Right lobe of liver (tissue), 6 donors: ENCODE measurements around the gene SUGCT. TPM values are rescaled to one million over a fixed set of nuclear protein-coding genes. Genes with fewer than 3 reads are reported as not detected.

Experiments
- ATAC-seq, 4 donors: fragments of 200-7000 bp; cut with Tn5 transposase; one replicate each; pipeline ENCODE4 v1.9.1; 2020; ENCODE audit warnings: mild to moderate bottlenecking in 4 of 4, moderate library complexity in 4 of 4
- DNase-seq, 3 donors: peaks; one replicate each; pipeline ENCODE4 v3.0.0-alpha.2; 2020
- H3K27ac ChIP-seq, 3 donors: fragments of 200-600 bp; one replicate each; pipeline ENCODE4 v1.8.0; 2022
- H3K27me3 ChIP-seq, 2 donors: fragments of 200-600 bp; one replicate each; pipeline ENCODE4 v1.8.0; 2022
- H3K36me3 ChIP-seq, 4 donors: fragments of 200-600 bp; sonication (generic) in 1 of 4; one replicate each; pipeline versions ENCODE4 v1.5.1 to v1.8.0; 2017 to 2022; ENCODE audit warnings: control low read depth in 1 of 4
- H3K4me1 ChIP-seq, 4 donors: fragments of 200-600 bp; sonication (generic) in 1 of 4; one replicate each; pipeline versions ENCODE4 v1.5.1 to v1.8.0; 2017 to 2022; ENCODE audit warnings: control low read depth in 1 of 4
- H3K4me3 ChIP-seq, 3 donors: fragments of 200-600 bp; one replicate each; pipeline ENCODE4 v1.8.0; 2022
- H3K9me3 ChIP-seq, 4 donors: fragments of 200-600 bp; sonication (generic) in 1 of 4; one replicate each; pipeline versions ENCODE4 v1.5.1 to v1.8.0; 2017 to 2022; ENCODE audit warnings: control low read depth in 1 of 4
- CTCF ChIP-seq, 4 donors: fragments of 200-600 bp in 3 of 4; fragments of 450-650 bp in 1 of 4; IDR thresholded peaks; one replicate each; pipeline versions ENCODE4 v1.5.1 to v1.8.0; 2016 to 2022; ENCODE audit warnings: antibody characterized with exemption in 4 of 4, mild to moderate bottlenecking in 2 of 4
- POLR2A ChIP-seq: fragments of 450-650 bp; IDR thresholded peaks from one replicate; pipeline ENCODE4 v1.6.1; 2017; ENCODE audit warnings: antibody characterized with exemption, mild to moderate bottlenecking
- WGBS: methylation state at CpG from one replicate; pipeline ENCODE4 v1.1.6; 2018; ENCODE audit warnings: low coverage, low lambda C conversion rate; ENCODE audit not compliant: insufficient coverage; ENCODE audit errors: missing lambda C conversion rate; 5-methylcytosine and 5-hydroxymethylcytosine counted together
- intact Hi-C, 2 donors: fragments of 100-400 bp; cut with DNase I; formaldehyde crosslinking; loops; one replicate each; pipeline versions ENCODE4 v1.11.2 to v1.14.1; 2022
- total RNA-seq, 6 experiments: library from RNA; depleted of rRNA in 2 of 6; stranded (reverse); fragments of >200 nt in 2 of 6; fragmentation: NEBNext Ultra II Directional in 3 of 6; extraction: Animal tissue kit (Norgen Biotek cat#: 25700) in 3 of 6; gene quantifications; one replicate each; pipeline versions ENCODE4 v1.1.0 to v1.2.4, GENCODE V29; 2016 to 2023
- donor health status: DM: no; HTN: yes; CAD: no.
- donor health status: DM: no; HTN: no; CAD: no.
- donor health status: DM: no; HTN: no; CAD: no.
- donor health status: DM: no; HTN: yes; CAD: no.
- donor health status: DM: no; HTN: yes; CAD: no.

Gene SUGCT
- total RNA-seq, 6 experiments from 2014 or later: 10.1 to 21.0 (median 14.2) TPM

- Histone ChIP-seq H3K27ac (no peak overlapping the region), H3K4me3 (no peak overlapping the region), H3K4me1 (no peaks in the 10 kb centered on the region), H3K9me3 (no peaks in the 10 kb centered on the region), H3K36me3 (no peaks in the 10 kb centered on the region), H3K27me3 (no peaks in the 10 kb centered on the region)
- 94% methylated on average over 2 of the region's 2 CpGs for WGBS
- no peak for TF ChIP-seq CTCF (IDR thresholded peaks at IDR 0.05)
- TF ChIP-seq POLR2A: no peak
- ATAC-seq: no peak
- intact Hi-C loops: no loop called here
- DNase-seq: no peak
Observed at GRCh38 chr7:40429826-40430225, 295.0 kb downstream of the SUGCT start.

- no peaks in the 10 kb centered on the region for H3K27me3 ChIP-seq
- DNase-seq: no peak
- H3K4me3 ChIP-seq: no peak overlapping the region
- TF ChIP-seq POLR2A: no peak
- 100% methylated on average over 2 of the region's 2 CpGs for WGBS
- intact Hi-C loops: no loop called here
- H3K4me1 ChIP-seq: peaks cover 0 to 5% (median 0%) of the 10 kb centered on the region in 4 donors
- no peak overlapping the region for H3K27ac ChIP-seq
- no peaks in the 10 kb centered on the region for H3K9me3 ChIP-seq
- no peaks in the 10 kb centered on the region for H3K36me3 ChIP-seq
- no peak for ATAC-seq
Observed at GRCh38 chr7:40432046-40432445, 297.2 kb downstream of the SUGCT start.

- peaks cover 0 to 12% (median 0%) of the 10 kb centered on the region in 4 donors for H3K4me1 ChIP-seq
- intact Hi-C loops: no loop called here
- DNase-seq (no peak), ATAC-seq (no peak)
- no peaks in the 10 kb centered on the region for H3K36me3 ChIP-seq
- no peaks in the 10 kb centered on the region for H3K27me3 ChIP-seq
- H3K27ac ChIP-seq: peak overlapping the region in 1 of 3 donors; percentile 6
- WGBS: 79% methylated on average over 1 of the region's 1 CpG
- no peaks in the 10 kb centered on the region for H3K9me3 ChIP-seq
- no peak overlapping the region for H3K4me3 ChIP-seq
- TF ChIP-seq POLR2A (no peak), CTCF (IDR thresholded peaks at IDR 0.05) (no peak)
Observed at GRCh38 chr7:40436710-40437109, 301.9 kb downstream of the SUGCT start.

- Histone ChIP-seq H3K9me3 (no peaks in the 10 kb centered on the region), H3K4me3 (no peak overlapping the region), H3K4me1 (peaks cover 0 to 12% (median 0%) of the 10 kb centered on the region in 4 donors), H3K36me3 (no peaks in the 10 kb centered on the region), H3K27ac (peak overlapping the region in 1 of 3 donors; percentile 6), H3K27me3 (no peaks in the 10 kb centered on the region)
- intact Hi-C loops: no loop called here
- ATAC-seq (peak; percentile 62 to 98 (median 80)), DNase-seq (peak in 1 of 3 donors; percentile 25)
- TF ChIP-seq POLR2A (no peak), CTCF (IDR thresholded peaks at IDR 0.05) (no peak)
- 40% methylated on average over 1 of the region's 1 CpG for WGBS
Observed at GRCh38 chr7:40437498-40437897, 302.7 kb downstream of the SUGCT start.

- peaks cover 0 to 12% (median 0%) of the 10 kb centered on the region in 4 donors for H3K4me1 ChIP-seq
- H3K9me3 ChIP-seq: no peaks in the 10 kb centered on the region
- ATAC-seq (no peak), DNase-seq (no peak)
- no peaks in the 10 kb centered on the region for H3K27me3 ChIP-seq
- H3K36me3 ChIP-seq: no peaks in the 10 kb centered on the region
- H3K27ac ChIP-seq: no peak overlapping the region
- intact Hi-C loops: no loop called here
- TF ChIP-seq CTCF (IDR thresholded peaks at IDR 0.05) (no peak), POLR2A (no peak)
- no peak overlapping the region for H3K4me3 ChIP-seq
- WGBS: 83% methylated on average over 6 of the region's 6 CpGs
Observed at GRCh38 chr7:40437936-40438634, 303.3 kb downstream of the SUGCT start.
